Activated T-cell treated with anti-CD3 and anti-CD28 coated beads, Interleukin-2, amount 50 U/mL, for 72 hours (primary cell): ENCODE measurements around the gene DRC7. TPM values are rescaled to one million over a fixed set of nuclear protein-coding genes. Genes with fewer than 3 reads are reported as not detected.

ENCODE experiments used
- ATAC-seq, 2 donors: fragments of 150-1000 bp; cut with Tn5 transposase; replicated peaks in 1 of 2; 2 replicates each; pipeline ENCODE4 v1.10.0; 2021; ENCODE audit warnings: moderate library complexity in 2 of 2, mild to moderate bottlenecking in 1 of 2
- DNase-seq, 2 donors: peaks; one replicate each; pipeline ENCODE4 v3.0.0; 2021 to 2022; ENCODE audit warnings: mixed read lengths in 1 of 2
- H3K27ac Mint-ChIP-seq: one replicate; pipeline ENCODE4 v1.8.0; 2022; ENCODE audit warnings: mild to moderate bottlenecking, moderate library complexity, mixed read lengths
- H3K27me3 Mint-ChIP-seq: one replicate; pipeline ENCODE4 v1.8.0; 2022; ENCODE audit warnings: low read depth, mixed read lengths
- H3K36me3 Mint-ChIP-seq, 2 donors: one replicate each; pipeline ENCODE4 v1.8.0; 2022; ENCODE audit warnings: mixed read lengths in 2 of 2, mild to moderate bottlenecking in 1 of 2; ENCODE audit not compliant: insufficient read depth in 2 of 2
- H3K4me1 Mint-ChIP-seq: one replicate; pipeline ENCODE4 v1.8.0; 2022; ENCODE audit warnings: low read depth, mixed read lengths
- H3K4me3 Mint-ChIP-seq, 2 donors: one replicate each; pipeline ENCODE4 v1.8.0; 2022; ENCODE audit warnings: mild to moderate bottlenecking in 2 of 2, mixed read lengths in 2 of 2, moderate library complexity in 2 of 2
- H3K9me3 Mint-ChIP-seq, 2 donors: one replicate each; pipeline ENCODE4 v1.8.0; 2022; ENCODE audit warnings: mixed read lengths in 2 of 2
- total RNA-seq, 2 donors: library from RNA; stranded (reverse); gene quantifications; one replicate each; pipeline ENCODE4 v1.2.3, GENCODE V29; 2022

Gene DRC7
- total RNA-seq, 2 donors from 2014 or later: 0.19 TPM; not detected in 1

DNA sequence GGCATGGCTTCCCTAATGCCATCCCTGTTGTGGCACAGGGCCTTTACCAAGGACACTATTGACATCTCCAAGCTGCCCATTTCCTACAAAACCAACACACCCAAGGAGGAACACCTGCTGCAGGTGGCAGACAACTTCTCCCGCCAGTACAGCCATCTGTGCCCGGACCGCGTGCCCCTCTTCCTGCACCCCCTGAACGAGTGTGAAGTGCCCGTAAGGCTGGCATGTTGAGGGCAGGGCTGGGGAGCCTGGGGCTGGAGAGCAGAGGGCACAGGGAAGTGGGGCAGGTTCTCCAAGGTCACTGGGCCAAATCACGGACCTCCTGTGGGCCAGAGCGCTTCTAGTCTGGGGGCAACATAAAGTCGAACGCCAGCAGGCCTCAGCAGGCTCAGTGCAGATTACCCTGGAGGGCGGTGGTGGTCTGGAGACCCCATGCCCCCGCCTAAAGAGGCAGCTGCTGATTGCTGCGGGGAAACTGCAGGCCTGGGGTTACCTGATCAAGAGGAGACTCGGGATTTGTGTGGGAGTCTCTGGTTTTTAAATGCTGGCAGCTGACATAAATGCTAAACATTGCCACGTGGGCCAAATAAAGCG lies 4.3 kb downstream of the DRC7 start:
- Mint-ChIP-seq H3K4me1 (peaks cover 8% of the 10 kb centered on the region), H3K4me3 (no peak overlapping the region), H3K27ac (no peak overlapping the region), H3K9me3 (no peaks in the 10 kb centered on the region), H3K27me3 (no peaks in the 10 kb centered on the region), H3K36me3 (no peaks in the 10 kb centered on the region)
- ATAC-seq: no peak
- no peak for DNase-seq

DNA sequence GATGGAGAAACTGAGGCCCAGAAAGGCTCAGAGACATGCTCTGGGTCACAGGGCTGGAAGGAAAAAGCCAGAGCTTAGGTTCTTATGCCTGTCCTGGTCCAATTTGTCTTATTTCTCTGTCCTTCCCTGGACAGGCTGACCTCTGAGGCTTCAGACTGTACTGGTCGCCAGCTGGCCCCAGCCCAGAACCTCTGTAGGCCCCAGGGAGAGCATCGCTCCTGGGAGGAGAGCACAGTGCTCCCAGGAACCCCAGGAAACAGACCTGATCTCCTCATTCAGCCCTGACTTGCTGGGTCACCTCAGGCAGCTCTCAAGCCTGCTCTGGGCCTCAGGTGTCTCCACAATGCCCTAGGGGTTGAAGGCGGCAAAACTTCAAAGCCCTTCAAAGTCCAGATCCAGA lies 4.9 kb downstream of the DRC7 start:
- peaks cover 8% of the 10 kb centered on the region for H3K4me1 Mint-ChIP-seq

DNA sequence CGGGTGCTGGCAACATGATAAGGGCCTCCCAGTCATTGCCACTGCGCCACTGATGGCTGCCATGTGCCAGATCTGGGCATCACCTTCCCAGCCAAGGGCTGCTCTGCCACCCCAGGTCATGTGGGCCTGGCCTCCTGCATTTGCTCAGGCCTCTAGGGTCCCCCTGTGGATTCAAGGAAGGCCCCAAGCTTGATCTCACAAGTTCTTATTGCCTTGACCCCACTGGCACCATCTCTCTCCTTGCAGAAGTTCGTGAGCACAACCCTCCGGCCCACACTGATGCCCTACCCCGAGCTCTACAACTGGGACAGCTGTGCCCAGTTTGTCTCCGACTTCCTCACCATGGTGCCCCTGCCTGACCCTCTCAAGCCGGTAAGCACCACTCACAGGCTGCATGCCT lies 5.3 kb downstream of the DRC7 start:
- no peaks in the 10 kb centered on the region for H3K9me3 Mint-ChIP-seq
- no peaks in the 10 kb centered on the region for H3K36me3 Mint-ChIP-seq
- no peak overlapping the region for H3K27ac Mint-ChIP-seq
- H3K27me3 Mint-ChIP-seq: no peaks in the 10 kb centered on the region
- DNase-seq: no peak
- H3K4me3 Mint-ChIP-seq: no peak overlapping the region
- no peak for ATAC-seq
- peaks cover 3% of the 10 kb centered on the region for H3K4me1 Mint-ChIP-seq

More for the DNA sequence above, 4.9 kb downstream of the DRC7 start:
- H3K27me3 Mint-ChIP-seq: no peaks in the 10 kb centered on the region
- no peaks in the 10 kb centered on the region for H3K36me3 Mint-ChIP-seq
- no peak overlapping the region for H3K27ac Mint-ChIP-seq
- H3K9me3 Mint-ChIP-seq: no peaks in the 10 kb centered on the region
- DNase-seq (no peak), ATAC-seq (no peak)
- no peak overlapping the region for H3K4me3 Mint-ChIP-seq

- H3K27me3 Mint-ChIP-seq: no peaks in the 10 kb centered on the region
- no peak overlapping the region for H3K4me3 Mint-ChIP-seq
- H3K36me3 Mint-ChIP-seq: peaks cover 0 to 2% of the 10 kb centered on the region in 2 donors
- ATAC-seq (no peak), DNase-seq (no peak)
- no peak overlapping the region for H3K27ac Mint-ChIP-seq
- H3K9me3 Mint-ChIP-seq: no peaks in the 10 kb centered on the region
- H3K4me1 Mint-ChIP-seq: no peaks in the 10 kb centered on the region
Observed at GRCh38 chr16:57700781-57701551, 6.4 kb downstream of the DRC7 start.

DNA sequence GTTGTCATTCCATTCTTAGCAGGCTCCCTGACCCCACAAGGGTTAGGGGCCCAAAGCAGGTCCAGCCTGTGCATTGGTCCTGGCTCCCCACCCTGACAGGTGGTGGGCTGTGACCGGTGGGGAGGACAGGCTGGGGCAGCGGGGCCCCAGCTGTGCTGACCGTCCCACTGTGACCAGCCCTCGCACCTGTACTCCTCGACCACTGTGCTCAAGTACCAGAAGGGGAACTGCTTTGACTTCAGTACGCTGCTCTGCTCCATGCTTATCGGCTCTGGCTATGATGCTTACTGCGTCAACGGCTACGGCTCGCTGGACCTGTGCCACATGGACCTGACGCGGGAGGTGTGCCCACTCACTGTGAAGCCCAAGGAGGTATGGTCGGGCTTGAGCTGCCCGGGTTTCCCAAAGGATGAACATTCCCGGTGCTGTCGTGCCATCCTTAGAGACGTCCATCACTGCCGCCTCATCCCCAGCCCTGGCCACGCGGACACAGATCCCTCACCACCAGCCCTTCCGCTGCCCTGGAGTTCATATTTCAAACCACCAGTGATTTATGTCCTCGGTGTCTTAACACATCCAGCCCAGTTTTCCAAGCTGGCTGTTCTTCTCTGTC lies 7.3 kb downstream of the DRC7 start:
- peaks cover 3% of the 10 kb centered on the region for H3K4me1 Mint-ChIP-seq
- H3K36me3 Mint-ChIP-seq: peaks cover 0 to 2% of the 10 kb centered on the region in 2 donors
- H3K27ac Mint-ChIP-seq: no peak overlapping the region
- DNase-seq (no peak), ATAC-seq (no peak)
- no peak overlapping the region for H3K4me3 Mint-ChIP-seq
- no peaks in the 10 kb centered on the region for H3K27me3 Mint-ChIP-seq
- H3K9me3 Mint-ChIP-seq: peaks cover 0 to 2% of the 10 kb centered on the region in 2 donors

- no peaks in the 10 kb centered on the region for H3K27me3 Mint-ChIP-seq
- H3K4me3 Mint-ChIP-seq: no peak overlapping the region
- peaks cover 13% of the 10 kb centered on the region for H3K4me1 Mint-ChIP-seq
- no peak for DNase-seq
- peaks cover 0 to 3% of the 10 kb centered on the region in 2 donors for H3K9me3 Mint-ChIP-seq
- no peak for ATAC-seq
- no peak overlapping the region for H3K27ac Mint-ChIP-seq
- H3K36me3 Mint-ChIP-seq: peaks cover 0 to 2% of the 10 kb centered on the region in 2 donors
Observed at GRCh38 chr16:57703416-57704010, 8.9 kb downstream of the DRC7 start.

GRCh38 chr16:57704011-57704904 lies 9.7 kb downstream of the DRC7 start:
- Mint-ChIP-seq H3K9me3 (peaks cover 0 to 3% of the 10 kb centered on the region in 2 donors), H3K4me3 (no peak overlapping the region), H3K36me3 (peaks cover 0 to 2% of the 10 kb centered on the region in 2 donors), H3K27ac (no peak overlapping the region), H3K27me3 (no peaks in the 10 kb centered on the region), H3K4me1 (peaks cover 13% of the 10 kb centered on the region)
- DNase-seq (no peak), ATAC-seq (no peak)

DNA sequence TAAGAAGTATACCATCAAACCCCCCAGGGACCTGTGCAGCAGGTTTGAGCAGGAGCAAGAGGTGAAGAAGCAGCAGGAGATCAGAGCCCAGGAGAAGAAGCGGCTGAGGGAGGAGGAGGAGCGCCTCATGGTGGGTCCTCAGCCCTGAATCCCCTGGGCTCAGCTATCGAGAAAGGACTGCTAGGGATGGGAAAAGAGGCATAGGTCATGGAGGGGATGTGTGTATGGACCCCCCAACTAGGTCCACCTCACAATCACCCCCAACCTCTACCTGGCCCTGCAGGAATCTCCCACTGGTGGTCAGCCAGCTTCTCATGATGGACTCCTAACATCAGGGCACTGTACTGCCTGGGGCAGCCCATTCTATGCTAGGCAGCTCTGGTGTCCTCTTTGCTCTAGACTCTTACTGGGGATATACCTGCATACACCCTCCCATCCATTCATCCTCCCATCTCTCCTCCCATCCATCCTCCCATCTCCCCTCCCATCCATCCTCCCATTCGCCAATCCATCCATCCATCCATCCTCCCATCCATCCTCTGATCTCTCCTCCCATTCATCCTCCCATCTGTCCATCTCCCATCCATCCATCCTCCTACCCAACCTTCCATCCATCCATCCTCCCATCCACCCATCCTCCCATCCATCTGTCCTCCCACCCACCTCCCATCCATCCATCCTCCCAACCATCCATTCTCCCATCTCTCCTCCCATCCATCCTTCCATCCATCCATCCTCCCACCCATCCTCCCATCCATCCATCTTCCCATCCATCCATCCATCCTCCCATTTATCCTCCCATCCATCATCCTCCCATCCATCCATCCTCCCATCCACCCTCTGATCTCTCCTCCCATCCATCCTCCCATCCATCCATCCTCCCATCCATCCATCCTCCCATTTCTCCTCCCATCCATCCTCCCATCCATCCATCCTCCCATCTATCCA lies 10.6 kb downstream of the DRC7 start:
- H3K4me1 Mint-ChIP-seq: peaks cover 13% of the 10 kb centered on the region
- DNase-seq (no peak), ATAC-seq (no peak)
- peaks cover 0 to 2% of the 10 kb centered on the region in 2 donors for H3K36me3 Mint-ChIP-seq
- no peaks in the 10 kb centered on the region for H3K27me3 Mint-ChIP-seq
- peaks cover 0 to 3% of the 10 kb centered on the region in 2 donors for H3K9me3 Mint-ChIP-seq
- H3K27ac Mint-ChIP-seq: no peak overlapping the region
- H3K4me3 Mint-ChIP-seq: no peak overlapping the region

DNA sequence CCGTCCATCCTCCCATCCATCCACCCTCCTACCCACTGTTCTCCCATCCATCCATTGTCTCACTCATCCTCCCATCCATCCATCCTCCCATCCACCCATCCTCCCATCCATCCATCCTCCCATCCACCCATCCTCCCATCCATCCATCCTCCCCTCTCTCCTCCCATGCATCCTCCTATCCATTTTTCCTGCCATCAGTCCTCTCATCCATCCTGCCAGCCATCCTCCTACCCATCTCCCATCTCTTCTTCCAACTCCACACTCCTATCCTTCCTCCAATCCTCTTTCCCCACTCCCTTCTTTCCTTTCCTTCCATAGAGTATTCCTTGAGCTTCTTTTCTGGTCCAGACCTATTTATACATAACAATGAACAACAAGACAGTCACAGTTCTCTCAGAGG lies 12.1 kb downstream of the DRC7 start:
- Mint-ChIP-seq H3K36me3 (peaks cover 0 to 2% of the 10 kb centered on the region in 2 donors), H3K9me3 (peaks cover 0 to 3% of the 10 kb centered on the region in 2 donors), H3K4me3 (no peak overlapping the region), H3K27me3 (no peaks in the 10 kb centered on the region), H3K4me1 (peaks cover 13% of the 10 kb centered on the region), H3K27ac (no peak overlapping the region)
- DNase-seq (no peak), ATAC-seq (no peak)

DNA sequence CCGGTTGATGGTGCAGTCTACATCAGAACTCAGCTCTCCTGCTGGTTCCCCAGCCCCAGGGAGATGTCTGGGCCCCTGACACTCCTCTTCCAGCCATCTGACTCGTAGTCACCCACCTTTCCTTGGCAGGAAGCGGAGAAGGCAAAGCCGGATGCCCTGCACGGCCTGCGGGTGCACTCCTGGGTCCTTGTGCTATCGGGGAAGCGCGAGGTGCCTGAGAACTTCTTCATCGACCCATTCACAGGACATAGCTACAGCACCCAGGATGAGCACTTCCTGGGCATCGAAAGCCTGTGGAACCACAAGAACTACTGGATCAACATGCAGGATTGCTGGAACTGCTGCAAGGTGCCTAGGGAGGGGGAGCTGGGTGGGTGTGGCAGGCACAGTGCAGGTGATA lies 12.7 kb downstream of the DRC7 start:
- H3K27ac Mint-ChIP-seq: no peak overlapping the region
- H3K4me1 Mint-ChIP-seq: peaks cover 13% of the 10 kb centered on the region
- peaks cover 0 to 2% of the 10 kb centered on the region in 2 donors for H3K36me3 Mint-ChIP-seq
- ATAC-seq (no peak), DNase-seq (no peak)
- no peak overlapping the region for H3K4me3 Mint-ChIP-seq
- H3K27me3 Mint-ChIP-seq: no peaks in the 10 kb centered on the region
- peaks cover 0 to 3% of the 10 kb centered on the region in 2 donors for H3K9me3 Mint-ChIP-seq

GRCh38 chr16:57708168-57708567 lies 13.6 kb downstream of the DRC7 start:
- ATAC-seq (peak; percentile 5 to 28), DNase-seq (no peak)
- H3K4me3 Mint-ChIP-seq: no peak overlapping the region
- peaks cover 0 to 2% of the 10 kb centered on the region in 2 donors for H3K36me3 Mint-ChIP-seq
- H3K27ac Mint-ChIP-seq: no peak overlapping the region
- no peaks in the 10 kb centered on the region for H3K27me3 Mint-ChIP-seq
- H3K9me3 Mint-ChIP-seq: peaks cover 0 to 3% of the 10 kb centered on the region in 2 donors
- peaks cover 13% of the 10 kb centered on the region for H3K4me1 Mint-ChIP-seq

DNA sequence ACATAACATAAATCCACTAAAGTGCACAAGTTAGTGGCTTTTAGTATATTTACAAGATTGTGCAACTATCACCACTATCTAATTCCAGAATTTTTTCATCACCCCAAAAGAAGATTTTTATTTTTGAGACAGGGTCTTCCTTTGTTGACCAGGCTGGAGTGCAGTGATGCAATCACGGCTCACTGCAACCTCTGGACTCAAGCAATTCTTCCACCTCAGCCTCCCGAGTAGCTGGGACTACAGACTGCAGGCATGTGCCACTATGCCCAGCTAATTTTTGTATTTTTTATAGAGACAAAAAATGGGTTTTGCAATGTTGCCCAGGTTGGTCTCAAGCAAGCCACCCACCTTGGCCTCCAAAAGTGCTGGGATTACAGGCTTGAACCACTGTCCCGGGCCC lies 15.1 kb downstream of the DRC7 start:
- Mint-ChIP-seq H3K27me3 (no peaks in the 10 kb centered on the region), H3K27ac (no peak overlapping the region), H3K4me3 (no peak overlapping the region), H3K4me1 (peaks cover 13% of the 10 kb centered on the region), H3K36me3 (peaks cover 0 to 2% of the 10 kb centered on the region in 2 donors), H3K9me3 (peaks cover 0 to 3% of the 10 kb centered on the region in 2 donors)
- DNase-seq (no peak), ATAC-seq (no peak)
